SK-N-SH (cell line): ENCODE data around the gene ZNRD2. TPM values are rescaled to one million over a fixed set of nuclear protein-coding genes. Genes with fewer than 3 reads are reported as not detected.
A peak's percentile ranks its signal among the peaks of the same experiment; 100 is the strongest.

Experiments
- CTCF ChIA-PET: fragments of 300-600, 350-600 bp; formaldehyde crosslinking; extraction: SDS; loops from one replicate; lab custom pipeline; 2021; lab: Yijun Ruan, JAX
- POLR2A ChIA-PET: fragments of 350-600 bp; sonication (Branson Sonifier 250); formaldehyde crosslinking; extraction: SDS; loops from one replicate; lab custom pipeline; 2020; ENCODE audit warnings: antibody characterized with exemption, inconsistent platforms; lab: Yijun Ruan, JAX
- DNase-seq: peaks from one replicate; pipeline ENCODE4 v3.0.0; 2012
- H2AFZ ChIP-seq: fragments of 200-600 bp; sonication (generic); 2 replicates; pipeline ENCODE4 v1.8.1; 2016; ENCODE audit warnings: antibody characterized with exemption, mild to moderate bottlenecking, low read depth
- H3F3A ChIP-seq: fragments of 200-600 bp; sonication (generic); replicated peaks from 2 replicates; pipeline ENCODE3; 2016; ENCODE audit warnings: antibody characterized with exemption, mild to moderate bottlenecking; ENCODE audit not compliant: insufficient read depth
- H3K27ac ChIP-seq, 2 experiments: fragments of 200-500 bp in 1 of 2; fragments of 200-600 bp in 1 of 2; sonication (Bioruptor generic) in 1 of 2; sonication (generic), shearing (Covaris generic) in 1 of 2; 2 replicates each; pipeline versions ENCODE4 v1.5.1 to v1.6.1; 2014 to 2016; ENCODE audit warnings: low read depth in 2 of 2, inconsistent platforms in 1 of 2, low read length in 1 of 2, mild to moderate bottlenecking in 1 of 2, mixed read lengths in 1 of 2
- H3K27me3 ChIP-seq: fragments of 200-600 bp; sonication (generic), shearing (Covaris generic); 2 replicates; pipeline ENCODE4 v1.6.1; 2016; ENCODE audit warnings: mixed run types; ENCODE audit not compliant: insufficient read depth
- H3K36me3 ChIP-seq, 2 experiments: fragments of 200-500 bp in 1 of 2; fragments of 200-600 bp in 1 of 2; sonication (Bioruptor generic) in 1 of 2; sonication (generic) in 1 of 2; replicated peaks in 1 of 2; 2 replicates each; pipeline versions ENCODE3 to v1.5.1; 2014 to 2016; ENCODE audit warnings: low read length in 1 of 2, mild to moderate bottlenecking in 1 of 2; ENCODE audit not compliant: insufficient read depth in 2 of 2, control insufficient read depth in 1 of 2
- H3K4me1 ChIP-seq, 2 experiments: fragments of 200-500 bp in 1 of 2; fragments of 200-600 bp in 1 of 2; sonication (Bioruptor generic) in 1 of 2; sonication (generic), shearing (Covaris generic) in 1 of 2; 2 replicates each; pipeline versions ENCODE4 v1.5.1 to v1.6.1; 2014 to 2016; ENCODE audit warnings: low read depth in 1 of 2, low read length in 1 of 2, mixed run types in 1 of 2; ENCODE audit not compliant: insufficient read depth in 2 of 2, control insufficient read depth in 1 of 2
- H3K4me2 ChIP-seq: fragments of 200-600 bp; sonication (generic), shearing (Covaris generic); 2 replicates; pipeline ENCODE4 v1.6.1; 2017; ENCODE audit warnings: mixed run types
- H3K4me3 ChIP-seq, 2 experiments: fragments of 200-500 bp in 1 of 2; fragments of 200-600 bp in 1 of 2; sonication (Bioruptor generic) in 1 of 2; sonication (generic), shearing (Covaris generic) in 1 of 2; 2 replicates each; pipeline versions ENCODE4 v1.5.1 to v1.8.1; 2014 to 2016; ENCODE audit warnings: low read depth in 2 of 2, inconsistent platforms in 1 of 2, low read length in 1 of 2, mild to moderate bottlenecking in 1 of 2, mixed read lengths in 1 of 2, moderate library complexity in 1 of 2
- H3K79me2 ChIP-seq: fragments of 200-600 bp; sonication (generic); 2 replicates; pipeline ENCODE4 v1.8.1; 2017; ENCODE audit warnings: mild to moderate bottlenecking; ENCODE audit not compliant: insufficient read depth
- H3K9ac ChIP-seq: fragments of 200-600 bp; sonication (generic); 2 replicates; pipeline ENCODE4 v1.6.1; 2017; ENCODE audit warnings: mixed run types
- H3K9me2 ChIP-seq: fragments of 200-600 bp; sonication (generic); 2 replicates; pipeline ENCODE4 v1.6.1; 2017; ENCODE audit warnings: mixed run types
- H3K9me3 ChIP-seq: fragments of 200-600 bp; sonication (generic); 2 replicates; pipeline ENCODE4 v1.6.1; 2017; ENCODE audit warnings: mixed run types, mild to moderate bottlenecking, moderate library complexity
- H4K20me1 ChIP-seq: fragments of 200-600 bp; sonication (generic); 2 replicates; pipeline ENCODE4 v1.6.1; 2017; ENCODE audit warnings: mild to moderate bottlenecking, mixed run types; ENCODE audit not compliant: insufficient read depth
- ELF1 ChIP-seq: IDR thresholded peaks from 2 replicates; pipeline ENCODE4 v1.4.0; 2012
- EZH2phosphoT487 ChIP-seq: fragments of 200-600 bp; sonication (generic); IDR thresholded peaks from 2 replicates; pipeline ENCODE4 v1.6.1; 2017; ENCODE audit warnings: low read depth, mixed run types, mild to moderate bottlenecking, antibody characterized with exemption, moderate library complexity, borderline replicate concordance
- FOSL2 ChIP-seq: IDR thresholded peaks from 2 replicates; pipeline ENCODE4 v1.4.0; 2012; ENCODE audit warnings: low read depth, mild to moderate bottlenecking, moderate library complexity, borderline replicate concordance
- GABPA ChIP-seq: IDR thresholded peaks from 2 replicates; pipeline ENCODE4 v1.4.0; 2012; ENCODE audit warnings: low read depth, mild to moderate bottlenecking
- GATA2 ChIP-seq: sonication (generic); formaldehyde crosslinking; IDR thresholded peaks from 2 replicates; pipeline ENCODE4 v1.5.0; 2020; ENCODE audit warnings: mild to moderate bottlenecking, missing genetic modification reagents
- IRF3 ChIP-seq: fragments of 150-350 bp; IDR thresholded peaks from 2 replicates; pipeline ENCODE4 v1.6.1; 2016; ENCODE audit warnings: mild to moderate bottlenecking, low read depth, low read length
- JUND ChIP-seq: IDR thresholded peaks from 2 replicates; pipeline ENCODE4 v1.4.0; 2012
- MEF2A ChIP-seq: IDR thresholded peaks from 2 replicates; pipeline ENCODE4 v1.4.0; 2012; ENCODE audit warnings: low read depth, borderline replicate concordance
- NRF1 ChIP-seq: IDR thresholded peaks from 2 replicates; pipeline ENCODE4 v1.6.1; 2012; ENCODE audit warnings: low read depth, mild to moderate bottlenecking, low read length
- PBX3 ChIP-seq: IDR thresholded peaks from 2 replicates; pipeline ENCODE4; 2012
- RCOR1 ChIP-seq: fragments of 150-350 bp; IDR thresholded peaks from 2 replicates; pipeline ENCODE4 v1.6.1; 2017; ENCODE audit warnings: antibody characterized with exemption, low read length
- RFX5 ChIP-seq: IDR thresholded peaks from 2 replicates; pipeline ENCODE4 v1.6.1; 2012; ENCODE audit warnings: mild to moderate bottlenecking, improper control_type of control experiment, low read length
- SIN3A ChIP-seq: IDR thresholded peaks from 2 replicates; pipeline ENCODE4 v1.6.1; 2012; ENCODE audit warnings: low read depth, mild to moderate bottlenecking, low read length, moderate library complexity, borderline replicate concordance
- TCF12 ChIP-seq: IDR thresholded peaks from 2 replicates; pipeline ENCODE4 v1.4.0; 2012
- TEAD4 ChIP-seq: IDR thresholded peaks from 2 replicates; pipeline ENCODE4 v1.4.0; 2012; ENCODE audit warnings: mild to moderate bottlenecking, borderline replicate concordance; ENCODE audit not compliant: insufficient read depth
- USF1 ChIP-seq: IDR thresholded peaks from 2 replicates; pipeline ENCODE4 v1.4.0; 2012; ENCODE audit warnings: low read depth, borderline replicate concordance
- WGBS: methylation state at CpG from one replicate; pipeline ENCODE4 v1.1.6; 2017; ENCODE audit warnings: low lambda C conversion rate; 5-methylcytosine and 5-hydroxymethylcytosine counted together
- polyA plus RNA-seq, 3 experiments: library from polyadenylated mRNA; depleted of rRNA; stranded (reverse); fragments of >200 nt; gene quantifications; 2 replicates each; pipeline ENCODE4 v1.2.3, GENCODE V29; 2012
- TF ChIP-seq, protein P1 (sequence below): IDR thresholded peaks from 2 replicates; pipeline ENCODE4 v1.6.1; 2012; ENCODE audit warnings: mild to moderate bottlenecking, low read depth, low read length, moderate library complexity

Gene ZNRD2
- polyA plus RNA-seq, 1 of the 3 experiments (the other 2 are of a cell fraction) = 78.1 TPM

DNA sequence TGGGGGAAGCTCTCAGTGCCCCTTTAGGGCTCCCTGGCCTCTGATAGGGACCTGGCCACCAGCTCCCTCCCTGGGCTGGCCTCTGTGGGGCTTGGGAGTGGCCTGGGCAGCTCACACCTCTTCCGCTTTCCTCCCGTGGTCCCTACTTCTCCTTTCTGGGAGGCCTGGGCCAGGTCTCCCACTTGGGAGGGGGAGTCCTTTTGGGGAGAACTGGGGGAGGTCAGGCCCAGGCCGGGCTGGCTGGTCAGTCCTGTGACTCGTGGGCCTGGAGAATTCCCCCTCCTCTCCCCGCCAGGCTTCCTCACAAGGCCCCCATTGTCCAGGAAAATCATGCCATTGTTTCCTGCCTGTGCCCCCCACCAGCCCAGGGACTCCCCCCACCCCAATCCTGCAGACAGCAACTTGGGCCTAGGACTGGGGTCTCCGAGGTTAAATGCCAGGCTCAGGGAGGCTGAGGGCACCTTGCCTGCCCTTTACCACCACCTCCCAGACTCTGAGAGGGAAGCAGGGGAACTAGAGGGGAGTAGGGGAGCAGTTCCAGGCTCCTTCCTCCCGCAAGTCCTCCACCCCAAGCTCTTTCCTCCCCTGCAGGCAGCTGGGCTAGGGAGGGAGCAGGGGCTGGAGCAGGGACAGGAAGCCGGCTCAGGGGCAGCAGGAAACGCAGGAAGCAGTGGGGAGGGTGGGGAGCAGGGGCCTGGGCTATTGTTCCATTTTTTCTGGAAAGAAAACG, 40.9 kb downstream of the ZNRD2 start:
- Histone ChIP-seq H3K9ac (peak overlapping the region; percentile 93; the same call in 1 of the 2 replicates), H4K20me1 (peaks cover 30% of the 10 kb centered on the region), H3K9me2 (no peaks in the 10 kb centered on the region), H2AFZ (no peak overlapping the region), H3K27me3 (no peaks in the 10 kb centered on the region), H3K4me1 (peaks cover 25 to 35% of the 10 kb centered on the region in 2 experiments; a peak in 3 of 4 replicates), H3K9me3 (no peaks in the 10 kb centered on the region)
- POLR2A ChIA-PET = no interaction called here
- CTCF ChIA-PET = interaction anchor here (1.3 to 3.7 kb wide), 3 partner anchors 17 to 70 kb away, joined by 4 to 15 read pairs (median 13); no protein-coding TSS in a partner anchor
- TF ChIP-seq TCF12 = no peak
- TF ChIP-seq GABPA = peak; percentile 26; the same call in 1 of the 2 replicates
- TF ChIP-seq, all 33 proteins: peak for 1
- WGBS = 63% methylated on average over 9 of the region's 10 CpGs
- Histone ChIP-seq H3F3A (no peaks in the 10 kb centered on the region), H3K36me3 (peaks cover 2 to 17% of the 10 kb centered on the region in 2 experiments), H3K4me2 (peak overlapping the region; percentile 85), H3K4me3 (peak overlapping the region in 1 of 2 experiments; percentile 87; a peak in 3 of 4 replicates), H3K27ac (peak overlapping the region in 1 of 2 experiments; percentile 22; a peak in 1 of 4 replicates), H3K79me2 (peaks cover 78% of the 10 kb centered on the region)
- no peak for DNase-seq

- ChIA-PET POLR2A (interaction anchor here (0.6 kb wide), 1 partner anchor 187 kb away, joined by 3 read pairs; no protein-coding TSS in a partner anchor), CTCF (interaction anchor here (0.7 to 2.8 kb wide), 5 partner anchors 18 to 206 kb away, joined by 3 to 14 read pairs (median 4); partner anchors contain the start of gene ZNRD2)
- Histone ChIP-seq H4K20me1 (peaks cover 33% of the 10 kb centered on the region), H3K4me1 (peaks cover 25 to 38% of the 10 kb centered on the region in 2 experiments; a peak in 3 of 4 replicates), H3K4me2 (peak overlapping the region; percentile 85), H3K27ac (peak overlapping the region in 1 of 2 experiments; percentile 25; a peak in 1 of 4 replicates), H3K9me2 (no peaks in the 10 kb centered on the region), H2AFZ (no peak overlapping the region), H3K4me3 (peak overlapping the region in 1 of 2 experiments; percentile 87; a peak in 3 of 4 replicates), H3K27me3 (no peaks in the 10 kb centered on the region), H3K9ac (peak overlapping the region; percentile 93; the same call in 1 of the 2 replicates), H3F3A (peaks cover 4% of the 10 kb centered on the region), H3K79me2 (peaks cover 86% of the 10 kb centered on the region), H3K9me3 (no peaks in the 10 kb centered on the region), H3K36me3 (peaks cover 0 to 17% of the 10 kb centered on the region in 2 experiments)
- WGBS = 91% methylated on average over 6 of the region's 12 CpGs
- DNase-seq = no peak
- TF ChIP-seq RCOR1 (no peak), IRF3 (no peak), TEAD4 (no peak), RFX5 (no peak), ELF1 (no peak), JUND (no peak), GATA2 (no peak), FOSL2 (no peak), NRF1 (no peak), GABPA (no peak), PBX3 (no peak), EZH2phosphoT487 (no peak), TCF12 (no peak), SIN3A (no peak), USF1 (no peak), MEF2A (no peak)
- TF ChIP-seq, protein P1, sequence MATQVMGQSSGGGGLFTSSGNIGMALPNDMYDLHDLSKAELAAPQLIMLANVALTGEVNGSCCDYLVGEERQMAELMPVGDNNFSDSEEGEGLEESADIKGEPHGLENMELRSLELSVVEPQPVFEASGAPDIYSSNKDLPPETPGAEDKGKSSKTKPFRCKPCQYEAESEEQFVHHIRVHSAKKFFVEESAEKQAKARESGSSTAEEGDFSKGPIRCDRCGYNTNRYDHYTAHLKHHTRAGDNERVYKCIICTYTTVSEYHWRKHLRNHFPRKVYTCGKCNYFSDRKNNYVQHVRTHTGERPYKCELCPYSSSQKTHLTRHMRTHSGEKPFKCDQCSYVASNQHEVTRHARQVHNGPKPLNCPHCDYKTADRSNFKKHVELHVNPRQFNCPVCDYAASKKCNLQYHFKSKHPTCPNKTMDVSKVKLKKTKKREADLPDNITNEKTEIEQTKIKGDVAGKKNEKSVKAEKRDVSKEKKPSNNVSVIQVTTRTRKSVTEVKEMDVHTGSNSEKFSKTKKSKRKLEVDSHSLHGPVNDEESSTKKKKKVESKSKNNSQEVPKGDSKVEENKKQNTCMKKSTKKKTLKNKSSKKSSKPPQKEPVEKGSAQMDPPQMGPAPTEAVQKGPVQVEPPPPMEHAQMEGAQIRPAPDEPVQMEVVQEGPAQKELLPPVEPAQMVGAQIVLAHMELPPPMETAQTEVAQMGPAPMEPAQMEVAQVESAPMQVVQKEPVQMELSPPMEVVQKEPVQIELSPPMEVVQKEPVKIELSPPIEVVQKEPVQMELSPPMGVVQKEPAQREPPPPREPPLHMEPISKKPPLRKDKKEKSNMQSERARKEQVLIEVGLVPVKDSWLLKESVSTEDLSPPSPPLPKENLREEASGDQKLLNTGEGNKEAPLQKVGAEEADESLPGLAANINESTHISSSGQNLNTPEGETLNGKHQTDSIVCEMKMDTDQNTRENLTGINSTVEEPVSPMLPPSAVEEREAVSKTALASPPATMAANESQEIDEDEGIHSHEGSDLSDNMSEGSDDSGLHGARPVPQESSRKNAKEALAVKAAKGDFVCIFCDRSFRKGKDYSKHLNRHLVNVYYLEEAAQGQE = no peak
Measured at GRCh38 chr11:65611758-65612603, 41.7 kb downstream of the ZNRD2 start.
